GM10847 (cell line): ENCODE data around the gene RASGRP4.

Experiments
- POLR2A ChIP-seq: IDR thresholded peaks from 2 replicates; pipeline ENCODE4 v1.6.1; 2011; ENCODE audit not compliant: insufficient read length; ENCODE audit errors: extremely low read depth

The RASGRP4 gene

DNA sequence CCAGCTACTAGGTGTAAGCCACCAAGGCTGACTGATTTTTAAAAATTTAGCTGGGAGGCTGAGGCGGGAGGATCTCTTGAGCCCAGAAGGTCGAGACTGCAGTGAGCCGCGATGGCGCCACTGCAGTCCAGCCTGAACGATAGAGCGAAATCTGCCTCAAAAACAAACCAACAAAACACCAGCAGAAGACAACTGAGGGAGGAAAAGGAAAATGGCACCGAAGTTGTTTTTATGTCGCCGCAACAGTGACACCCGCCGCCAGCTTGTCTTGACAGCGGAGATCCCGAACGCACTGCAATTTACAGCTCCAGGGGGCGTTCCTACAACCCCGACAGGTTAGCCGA is 23.4 kb downstream of the RASGRP4 start:
- no peak for TF ChIP-seq POLR2A

DNA sequence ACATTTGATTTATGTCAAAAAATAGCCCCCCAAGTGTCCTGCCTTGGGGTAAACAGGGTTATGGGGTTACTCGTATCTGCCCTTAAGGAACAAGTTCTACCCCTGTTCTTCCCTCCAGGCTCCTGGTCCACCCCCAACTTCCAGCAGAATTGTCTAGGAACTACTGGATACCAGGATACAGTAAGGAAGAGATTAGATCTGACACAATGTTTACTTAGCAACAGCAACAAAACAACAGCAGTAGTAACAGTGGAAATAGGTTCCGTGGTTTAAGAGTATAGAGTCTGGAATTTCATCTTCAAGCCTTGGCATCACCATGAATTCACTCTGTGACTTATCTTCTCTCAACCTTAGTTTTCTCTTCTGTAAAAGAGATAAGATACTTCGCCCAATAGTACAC is 24.9 kb downstream of the RASGRP4 start:
- no peak for TF ChIP-seq POLR2A

DNA sequence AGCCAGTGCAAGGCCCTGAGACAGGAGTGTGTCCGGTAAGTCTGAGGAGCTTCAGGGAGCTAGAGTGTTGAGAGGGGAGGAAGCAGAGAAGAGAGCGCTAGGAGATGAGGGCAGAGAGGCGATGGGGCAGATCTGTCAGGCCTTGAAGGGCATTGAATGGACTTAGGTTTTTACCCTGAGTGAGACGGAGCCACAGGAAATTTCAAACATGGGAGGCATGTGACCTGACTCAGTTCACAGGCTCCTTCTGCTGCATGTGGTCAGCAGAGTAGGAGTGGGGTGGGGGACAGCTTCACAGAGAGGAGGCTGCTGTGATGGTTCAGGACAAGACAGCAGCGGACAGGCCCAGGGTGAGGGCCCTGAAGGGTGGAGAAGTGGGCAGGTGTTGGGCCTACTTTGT is 25.7 kb downstream of the RASGRP4 start:
- no peak for TF ChIP-seq POLR2A

DNA sequence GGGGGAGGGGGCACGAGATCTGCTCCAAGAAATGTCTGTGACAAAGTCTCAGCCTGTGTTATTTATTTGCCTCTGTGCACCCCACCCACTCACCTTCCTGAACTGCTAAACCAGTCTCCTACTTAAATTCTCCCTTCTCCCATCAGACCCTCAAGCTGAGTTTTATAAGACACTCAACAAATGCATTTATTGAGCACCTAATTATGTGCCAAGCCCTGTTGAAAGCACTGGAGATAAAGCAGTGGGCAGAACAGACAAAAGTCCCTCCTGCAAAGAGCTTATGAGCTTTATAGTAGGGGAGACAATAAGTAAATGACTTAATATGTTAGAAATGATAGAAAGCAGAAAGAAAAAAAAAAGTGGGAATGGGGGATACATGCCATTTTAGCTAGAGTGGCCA is 26.5 kb downstream of the RASGRP4 start:
- no peak for TF ChIP-seq POLR2A

DNA sequence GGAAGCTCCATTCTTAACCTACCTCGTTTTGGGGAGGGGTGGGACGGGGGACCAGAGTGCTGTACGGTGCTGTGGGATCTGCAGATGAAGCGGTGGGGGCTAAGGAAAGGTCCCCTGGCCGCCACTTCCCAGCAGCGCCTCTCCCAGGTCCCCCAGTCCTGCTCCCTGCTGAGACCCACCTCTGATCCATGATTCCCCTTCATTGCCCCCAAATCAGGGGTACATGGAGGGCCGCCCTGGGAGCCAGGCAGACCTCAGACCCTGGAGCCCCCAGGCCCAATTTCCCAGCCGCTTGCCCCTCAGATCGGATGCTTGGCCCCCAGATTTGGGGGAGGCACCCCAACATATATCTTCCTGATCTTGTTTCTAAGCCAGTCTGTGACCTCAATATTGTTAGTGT is 26.9 kb downstream of the RASGRP4 start:
- TF ChIP-seq POLR2A: no peak

DNA sequence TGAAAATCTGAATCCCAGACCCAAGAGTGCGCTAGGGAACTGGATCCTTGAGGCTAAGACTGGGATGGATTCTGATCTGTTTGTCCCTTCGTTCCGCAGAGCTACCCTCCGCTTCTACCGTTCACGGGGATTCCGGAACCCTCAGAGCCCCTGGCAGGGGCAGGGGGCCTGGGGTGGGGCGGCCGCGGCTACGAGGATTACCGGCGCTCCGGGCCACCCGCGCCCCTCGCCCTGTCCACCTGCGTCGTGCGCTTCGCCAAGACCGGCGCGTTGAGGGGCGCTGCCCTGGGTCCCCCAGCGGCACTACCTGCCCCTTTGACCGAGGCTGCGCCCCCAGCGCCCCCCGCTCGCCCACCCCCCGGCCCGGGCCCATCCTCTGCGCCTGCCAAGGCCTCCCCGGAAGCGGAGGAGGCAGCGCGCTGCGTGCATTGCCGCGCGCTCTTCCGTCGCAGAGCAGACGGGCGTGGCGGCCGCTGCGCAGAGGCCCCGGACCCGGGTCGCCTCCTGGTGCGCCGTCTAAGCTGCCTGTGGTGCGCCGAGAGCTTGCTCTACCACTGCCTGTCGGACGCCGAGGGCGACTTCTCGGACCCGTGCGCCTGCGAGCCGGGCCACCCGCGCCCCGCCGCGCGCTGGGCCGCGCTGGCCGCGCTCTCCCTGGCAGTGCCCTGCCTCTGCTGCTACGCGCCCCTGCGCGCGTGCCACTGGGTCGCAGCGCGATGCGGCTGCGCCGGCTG is 30.5 kb downstream of the RASGRP4 start:
- TF ChIP-seq POLR2A: no peak

DNA sequence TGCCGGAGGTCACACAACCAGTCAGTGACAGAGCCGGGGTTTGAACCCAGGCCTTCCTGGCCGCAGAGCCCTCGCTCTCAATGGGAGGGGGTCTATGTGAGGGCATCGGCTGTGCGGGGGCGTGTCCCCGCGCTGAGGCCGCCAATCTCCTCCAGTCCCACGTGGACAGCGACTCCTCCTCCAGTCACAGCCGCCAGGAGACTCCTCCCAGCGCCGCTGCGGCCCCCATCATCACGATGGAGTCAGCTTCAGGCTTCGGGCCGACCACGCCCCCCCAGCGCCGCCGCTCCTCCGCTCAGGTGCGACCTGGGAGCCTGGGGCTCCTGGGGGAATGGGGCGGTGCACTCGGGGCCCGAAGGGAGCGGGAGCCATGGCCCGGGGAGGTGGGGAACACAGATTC is 31.5 kb downstream of the RASGRP4 start:
- no peak for TF ChIP-seq POLR2A

DNA sequence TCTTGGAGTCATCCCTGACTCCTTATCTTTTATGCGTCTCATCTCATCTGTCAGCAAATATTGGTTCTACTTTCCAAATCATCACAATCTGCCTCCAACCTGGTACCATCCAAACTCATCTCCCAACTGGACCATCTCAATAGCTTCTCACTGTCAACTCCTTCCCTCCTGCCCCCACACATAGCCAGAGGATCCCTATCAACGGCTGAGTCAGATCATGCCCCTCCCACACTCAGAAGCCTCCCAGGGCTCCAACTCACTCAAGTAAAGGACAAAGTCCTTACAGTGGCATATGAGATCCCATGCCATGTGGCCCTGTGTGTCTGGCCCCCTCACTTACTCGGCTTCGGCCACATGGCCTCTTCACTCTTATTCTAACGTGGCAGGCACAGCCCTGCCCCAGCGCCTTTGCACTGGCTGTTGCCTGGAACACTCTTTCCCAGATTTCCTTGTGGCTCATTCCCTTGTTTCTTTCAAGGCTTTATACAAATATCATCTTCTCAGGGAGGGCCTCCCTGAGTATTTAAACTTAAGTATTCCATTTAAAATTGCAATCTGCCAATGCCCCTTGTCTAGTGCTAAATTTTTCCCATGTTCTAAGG is 33.2 kb downstream of the RASGRP4 start:
- no peak for TF ChIP-seq POLR2A

DNA sequence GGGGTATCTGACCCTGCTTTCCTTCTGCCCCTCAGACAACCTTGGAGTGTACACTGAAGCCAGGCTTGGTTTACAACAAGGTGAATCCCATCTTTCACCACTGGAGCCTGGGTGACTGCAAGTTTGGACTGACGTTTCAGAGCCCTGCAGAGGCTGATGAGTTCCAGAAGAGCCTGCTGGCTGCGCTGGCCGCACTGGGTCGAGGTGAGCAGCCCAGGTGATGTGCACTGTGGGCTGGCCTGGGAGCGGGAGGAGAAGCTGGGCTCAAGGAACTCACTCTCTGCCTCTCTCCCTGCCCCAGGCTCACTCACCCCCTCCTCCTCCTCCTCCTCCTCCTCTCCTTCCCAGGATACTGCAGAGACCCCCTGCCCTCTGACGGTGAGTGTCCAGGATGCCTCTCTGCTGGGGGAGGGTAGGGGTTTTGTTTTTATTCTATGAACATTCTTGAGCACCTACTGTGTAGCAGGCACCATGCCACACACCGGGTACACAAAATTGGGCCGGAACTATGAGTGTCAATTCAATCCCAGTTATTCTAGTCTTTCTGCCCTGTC is 34.0 kb downstream of the RASGRP4 start:
- no peak for TF ChIP-seq POLR2A

DNA sequence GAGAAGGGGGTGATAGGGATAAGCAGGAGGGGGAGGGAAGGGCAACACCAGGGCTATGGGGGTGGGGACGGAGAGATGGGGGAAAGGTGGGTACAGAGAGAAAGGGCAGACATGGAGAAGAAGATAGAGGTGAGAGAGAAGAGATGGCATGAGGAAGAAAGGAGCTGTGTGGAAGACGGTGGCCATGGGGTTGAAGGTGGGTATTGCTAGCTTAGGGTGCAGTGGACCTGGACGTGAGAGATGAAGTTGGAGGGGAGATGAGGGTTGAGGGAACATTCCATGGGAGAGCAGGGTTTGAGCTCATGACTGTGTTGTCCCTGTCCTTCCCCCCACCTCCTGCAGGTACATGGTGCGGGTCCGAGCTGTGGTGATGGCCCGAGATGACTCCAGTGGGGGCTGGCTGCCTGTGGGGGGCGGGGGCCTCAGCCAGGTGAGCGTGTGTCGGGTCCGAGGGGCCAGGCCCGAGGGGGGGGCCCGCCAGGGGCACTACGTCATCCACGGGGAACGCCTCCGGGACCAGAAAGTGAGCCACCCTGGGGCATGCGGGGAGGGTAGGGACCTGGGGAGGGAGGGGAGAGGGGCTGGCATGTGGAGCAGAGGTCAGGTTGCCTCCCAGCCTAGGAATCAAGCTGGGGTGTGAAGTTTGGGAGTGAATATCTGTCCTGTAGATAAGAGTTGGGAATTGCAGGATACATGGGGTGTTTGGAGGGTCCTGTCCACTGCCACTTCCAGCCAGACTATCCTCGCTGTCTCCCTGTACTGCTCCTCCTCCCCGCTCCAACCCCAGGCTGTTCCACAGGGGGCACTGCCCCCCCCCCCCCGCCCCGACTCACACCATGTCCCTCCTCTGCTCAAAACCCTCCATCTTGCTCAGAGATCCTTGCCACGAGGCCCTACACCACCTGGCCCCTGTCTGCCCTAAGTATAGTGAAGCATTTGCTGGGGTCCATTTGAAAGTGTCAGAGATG is 35.8 kb downstream of the RASGRP4 start:
- TF ChIP-seq POLR2A: no peak

DNA sequence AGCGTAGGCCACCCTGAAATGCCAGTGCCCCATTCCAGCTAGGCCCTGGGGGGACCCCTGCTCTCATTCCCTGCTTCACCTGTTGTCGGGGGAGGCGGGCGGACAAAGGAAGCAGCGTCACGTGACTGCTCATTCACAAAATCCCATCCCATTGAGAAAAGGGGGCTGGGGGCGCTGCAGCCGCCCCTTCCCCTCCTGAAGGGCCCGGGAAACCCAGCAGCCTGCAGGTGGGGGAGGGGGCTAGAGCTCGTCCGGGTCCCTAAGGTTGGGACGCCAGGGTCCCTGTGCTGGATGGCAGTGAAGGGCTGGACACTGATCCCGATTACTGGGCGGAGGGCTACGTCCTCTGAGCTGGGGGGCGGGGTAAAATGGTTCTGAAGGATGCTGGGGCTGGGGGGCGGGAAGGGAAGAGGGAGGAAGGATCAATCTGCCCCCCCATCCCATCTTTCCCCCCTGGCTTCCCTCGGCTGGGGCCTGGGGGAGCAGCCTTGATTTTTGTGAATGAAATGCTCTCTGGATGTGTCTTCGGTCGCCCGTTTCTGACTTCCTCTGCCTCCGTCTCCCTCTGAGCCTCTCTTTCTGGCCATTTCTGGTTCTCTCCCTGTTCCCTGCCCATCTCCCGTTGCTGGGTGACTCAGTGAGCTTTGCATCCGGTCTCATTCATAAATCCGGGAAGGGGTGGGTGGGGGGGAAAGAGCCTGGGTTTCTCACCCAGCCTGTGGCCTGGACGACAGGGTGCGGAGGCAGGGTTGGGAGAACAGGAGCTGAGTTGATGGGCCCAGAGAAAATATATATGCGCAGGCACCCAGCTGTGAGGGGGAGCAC is 36.7 kb downstream of the RASGRP4 start:
- no peak for TF ChIP-seq POLR2A

DNA sequence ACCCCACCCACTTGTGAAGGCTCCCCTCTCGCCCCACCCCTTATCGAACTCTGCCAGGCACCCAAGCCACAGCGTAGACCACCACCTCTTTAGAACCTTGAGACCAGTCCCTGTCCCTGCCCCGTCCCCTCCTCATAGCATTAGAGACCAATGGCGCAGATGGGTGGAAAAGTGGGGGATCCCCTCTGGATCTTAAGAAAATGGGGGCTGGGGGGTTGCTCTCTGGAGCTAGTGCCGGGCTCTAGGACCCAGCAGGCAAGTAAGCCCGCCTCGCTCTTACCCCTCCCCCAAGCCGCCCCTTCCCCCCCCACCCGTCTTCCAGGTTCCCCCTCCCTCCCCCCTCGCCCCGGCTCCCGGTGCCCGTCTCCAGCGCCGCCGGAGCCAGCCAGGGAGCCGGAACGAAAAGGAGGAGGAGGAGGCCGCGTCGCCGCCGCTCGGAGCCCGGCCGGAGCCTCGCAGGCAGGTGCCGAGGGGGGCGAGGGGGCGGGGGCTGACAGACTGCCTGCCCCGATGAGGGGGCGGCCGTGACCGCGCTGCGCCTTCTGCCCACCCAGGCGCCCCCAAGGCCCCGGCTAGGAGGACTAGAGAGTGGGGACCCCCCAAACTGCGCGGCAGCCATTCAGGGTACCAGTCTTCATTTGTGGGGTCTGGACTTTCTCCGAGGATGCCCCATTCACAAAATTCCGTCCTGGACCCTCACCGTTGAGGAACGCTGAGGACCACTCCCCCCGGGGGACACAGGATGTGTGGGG is 37.5 kb downstream of the RASGRP4 start, which contains the start of gene SPRED3:
TSS of gene SPRED3 (plus strand) at position 349 of the 752 bp plus-strand sequence. CDS start 1,606 bp downstream, outside the sequence.
- TF ChIP-seq POLR2A: no peak

DNA sequence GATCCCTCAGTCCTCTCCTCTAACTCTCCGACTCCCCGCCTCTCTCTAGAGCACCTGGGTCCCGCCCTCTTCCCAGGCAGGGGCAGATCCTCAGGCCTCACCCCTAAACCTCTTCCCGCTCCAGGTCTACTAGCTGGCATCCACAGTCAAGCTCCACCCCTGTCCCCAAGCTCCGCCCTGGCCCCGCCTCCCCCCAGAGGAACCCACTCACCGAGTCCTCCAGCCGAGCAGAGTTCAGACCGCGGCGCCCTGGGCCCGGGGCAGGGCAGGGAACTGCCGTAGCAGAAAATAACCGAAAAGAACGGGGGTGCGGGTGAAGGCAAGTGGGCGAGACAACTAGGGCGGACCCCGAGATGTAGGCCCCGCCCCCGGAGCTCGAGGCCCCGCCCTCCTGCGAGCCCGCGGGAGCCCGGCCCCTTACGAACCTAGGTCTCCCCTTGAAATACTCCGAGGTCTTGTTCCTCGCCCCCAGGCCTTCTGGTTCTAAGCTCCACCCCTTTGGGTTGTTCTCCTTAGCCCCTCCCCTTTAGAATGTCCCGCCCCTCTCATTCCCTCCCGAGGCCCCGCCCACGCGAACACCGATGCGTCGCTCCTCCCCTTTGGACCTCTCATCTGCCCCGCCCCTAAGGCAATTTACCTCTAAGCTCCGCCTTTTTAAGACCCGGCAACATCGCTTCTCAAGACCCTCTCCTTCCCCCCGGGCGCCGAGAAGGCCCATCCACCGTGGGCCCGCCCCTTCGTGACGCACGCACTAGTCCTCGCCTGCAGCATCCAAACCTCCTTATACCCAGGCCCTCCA is 38.3 kb downstream of the RASGRP4 start, which contains the start of gene GGN:
TSS of gene GGN (minus strand) at position 485 of the 799 bp plus-strand sequence. CDS start 773 bp downstream, outside the sequence.
- TF ChIP-seq POLR2A: no peak
